SK-N-SH (cell line): ENCODE results near the gene FZR1. TPM values are rescaled to one million over a fixed set of nuclear protein-coding genes. Genes with fewer than 3 reads are reported as not detected.

Source experiments
- CTCF ChIA-PET: fragments of 300-600, 350-600 bp; formaldehyde crosslinking; extraction: SDS; loops from one replicate; lab custom pipeline; 2021; lab: Yijun Ruan, JAX
- POLR2A ChIA-PET: fragments of 350-600 bp; sonication (Branson Sonifier 250); formaldehyde crosslinking; extraction: SDS; loops from one replicate; lab custom pipeline; 2020; ENCODE audit warnings: antibody characterized with exemption, inconsistent platforms; lab: Yijun Ruan, JAX
- DNase-seq: peaks from one replicate; pipeline ENCODE4 v3.0.0; 2012
- H2AFZ ChIP-seq: fragments of 200-600 bp; sonication (generic); 2 replicates; pipeline ENCODE4 v1.8.1; 2016; ENCODE audit warnings: antibody characterized with exemption, mild to moderate bottlenecking, low read depth
- H3F3A ChIP-seq: fragments of 200-600 bp; sonication (generic); replicated peaks from 2 replicates; pipeline ENCODE3; 2016; ENCODE audit warnings: antibody characterized with exemption, mild to moderate bottlenecking; ENCODE audit not compliant: insufficient read depth
- H3K27ac ChIP-seq, 2 experiments: fragments of 200-500 bp in 1 of 2; fragments of 200-600 bp in 1 of 2; sonication (Bioruptor generic) in 1 of 2; sonication (generic), shearing (Covaris generic) in 1 of 2; 2 replicates each; pipeline versions ENCODE4 v1.5.1 to v1.6.1; 2014 to 2016; ENCODE audit warnings: low read depth in 2 of 2, inconsistent platforms in 1 of 2, low read length in 1 of 2, mild to moderate bottlenecking in 1 of 2, mixed read lengths in 1 of 2
- H3K27me3 ChIP-seq: fragments of 200-600 bp; sonication (generic), shearing (Covaris generic); 2 replicates; pipeline ENCODE4 v1.6.1; 2016; ENCODE audit warnings: mixed run types; ENCODE audit not compliant: insufficient read depth
- H3K36me3 ChIP-seq, 2 experiments: fragments of 200-500 bp in 1 of 2; fragments of 200-600 bp in 1 of 2; sonication (Bioruptor generic) in 1 of 2; sonication (generic) in 1 of 2; replicated peaks in 1 of 2; 2 replicates each; pipeline versions ENCODE3 to v1.5.1; 2014 to 2016; ENCODE audit warnings: low read length in 1 of 2, mild to moderate bottlenecking in 1 of 2; ENCODE audit not compliant: insufficient read depth in 2 of 2, control insufficient read depth in 1 of 2
- H3K4me1 ChIP-seq, 2 experiments: fragments of 200-500 bp in 1 of 2; fragments of 200-600 bp in 1 of 2; sonication (Bioruptor generic) in 1 of 2; sonication (generic), shearing (Covaris generic) in 1 of 2; 2 replicates each; pipeline versions ENCODE4 v1.5.1 to v1.6.1; 2014 to 2016; ENCODE audit warnings: low read depth in 1 of 2, low read length in 1 of 2, mixed run types in 1 of 2; ENCODE audit not compliant: insufficient read depth in 2 of 2, control insufficient read depth in 1 of 2
- H3K4me2 ChIP-seq: fragments of 200-600 bp; sonication (generic), shearing (Covaris generic); 2 replicates; pipeline ENCODE4 v1.6.1; 2017; ENCODE audit warnings: mixed run types
- H3K4me3 ChIP-seq, 2 experiments: fragments of 200-500 bp in 1 of 2; fragments of 200-600 bp in 1 of 2; sonication (Bioruptor generic) in 1 of 2; sonication (generic), shearing (Covaris generic) in 1 of 2; 2 replicates each; pipeline versions ENCODE4 v1.5.1 to v1.8.1; 2014 to 2016; ENCODE audit warnings: low read depth in 2 of 2, inconsistent platforms in 1 of 2, low read length in 1 of 2, mild to moderate bottlenecking in 1 of 2, mixed read lengths in 1 of 2, moderate library complexity in 1 of 2
- H3K79me2 ChIP-seq: fragments of 200-600 bp; sonication (generic); 2 replicates; pipeline ENCODE4 v1.8.1; 2017; ENCODE audit warnings: mild to moderate bottlenecking; ENCODE audit not compliant: insufficient read depth
- H3K9ac ChIP-seq: fragments of 200-600 bp; sonication (generic); 2 replicates; pipeline ENCODE4 v1.6.1; 2017; ENCODE audit warnings: mixed run types
- H3K9me2 ChIP-seq: fragments of 200-600 bp; sonication (generic); 2 replicates; pipeline ENCODE4 v1.6.1; 2017; ENCODE audit warnings: mixed run types
- H3K9me3 ChIP-seq: fragments of 200-600 bp; sonication (generic); 2 replicates; pipeline ENCODE4 v1.6.1; 2017; ENCODE audit warnings: mixed run types, mild to moderate bottlenecking, moderate library complexity
- H4K20me1 ChIP-seq: fragments of 200-600 bp; sonication (generic); 2 replicates; pipeline ENCODE4 v1.6.1; 2017; ENCODE audit warnings: mild to moderate bottlenecking, mixed run types; ENCODE audit not compliant: insufficient read depth
- EP300 ChIP-seq, 2 experiments: IDR thresholded peaks; 2 replicates each; pipeline versions ENCODE4 v1.4.0 to v1.6.1; 2012; ENCODE audit warnings: borderline replicate concordance in 1 of 2, low read depth in 1 of 2, low read length in 1 of 2
- EZH2phosphoT487 ChIP-seq: fragments of 200-600 bp; sonication (generic); IDR thresholded peaks from 2 replicates; pipeline ENCODE4 v1.6.1; 2017; ENCODE audit warnings: low read depth, mixed run types, mild to moderate bottlenecking, antibody characterized with exemption, moderate library complexity, borderline replicate concordance
- FOXJ3 ChIP-seq: sonication (generic); formaldehyde crosslinking; IDR thresholded peaks from 2 replicates; pipeline ENCODE4 v1.5.1; 2020; ENCODE audit warnings: mild to moderate bottlenecking, missing genetic modification reagents
- GABPA ChIP-seq: IDR thresholded peaks from 2 replicates; pipeline ENCODE4 v1.4.0; 2012; ENCODE audit warnings: low read depth, mild to moderate bottlenecking
- IRF3 ChIP-seq: fragments of 150-350 bp; IDR thresholded peaks from 2 replicates; pipeline ENCODE4 v1.6.1; 2016; ENCODE audit warnings: mild to moderate bottlenecking, low read depth, low read length
- MAX ChIP-seq: IDR thresholded peaks from 2 replicates; pipeline ENCODE4 v1.4.0; 2012; ENCODE audit warnings: low read depth
- MEF2A ChIP-seq: IDR thresholded peaks from 2 replicates; pipeline ENCODE4 v1.4.0; 2012; ENCODE audit warnings: low read depth, borderline replicate concordance
- MXI1 ChIP-seq: IDR thresholded peaks from 2 replicates; pipeline ENCODE4 v1.6.1; 2012; ENCODE audit warnings: mild to moderate bottlenecking, low read depth, low read length, improper control_type of control experiment
- NRF1 ChIP-seq: IDR thresholded peaks from 2 replicates; pipeline ENCODE4 v1.6.1; 2012; ENCODE audit warnings: low read depth, mild to moderate bottlenecking, low read length
- PBX3 ChIP-seq: IDR thresholded peaks from 2 replicates; pipeline ENCODE4; 2012
- POLR2AphosphoS5 ChIP-seq: IDR thresholded peaks from 2 replicates; pipeline ENCODE4 v1.6.1; 2012; ENCODE audit warnings: low read depth, low read length
- RAD21 ChIP-seq: IDR thresholded peaks from 2 replicates; pipeline ENCODE4 v1.6.1; 2012; ENCODE audit warnings: mild to moderate bottlenecking, low read length
- RCOR1 ChIP-seq: fragments of 150-350 bp; IDR thresholded peaks from 2 replicates; pipeline ENCODE4 v1.6.1; 2017; ENCODE audit warnings: antibody characterized with exemption, low read length
- RFX5 ChIP-seq: IDR thresholded peaks from 2 replicates; pipeline ENCODE4 v1.6.1; 2012; ENCODE audit warnings: mild to moderate bottlenecking, improper control_type of control experiment, low read length
- TAF1 ChIP-seq: IDR thresholded peaks from 2 replicates; pipeline ENCODE4 v1.6.1; 2012; ENCODE audit warnings: low read depth, mild to moderate bottlenecking, low read length, moderate library complexity, borderline replicate concordance
- TEAD4 ChIP-seq: IDR thresholded peaks from 2 replicates; pipeline ENCODE4 v1.4.0; 2012; ENCODE audit warnings: mild to moderate bottlenecking, borderline replicate concordance; ENCODE audit not compliant: insufficient read depth
- USF1 ChIP-seq: IDR thresholded peaks from 2 replicates; pipeline ENCODE4 v1.4.0; 2012; ENCODE audit warnings: low read depth, borderline replicate concordance
- YY1 ChIP-seq: IDR thresholded peaks from 2 replicates; pipeline ENCODE4 v1.4.0; 2012; ENCODE audit warnings: low read depth, mild to moderate bottlenecking
- WGBS: methylation state at CpG from one replicate; pipeline ENCODE4 v1.1.6; 2017; ENCODE audit warnings: low lambda C conversion rate; 5-methylcytosine and 5-hydroxymethylcytosine counted together
- polyA plus RNA-seq, 3 experiments: library from polyadenylated mRNA; depleted of rRNA; stranded (reverse); fragments of >200 nt; gene quantifications; 2 replicates each; pipeline ENCODE4 v1.2.3, GENCODE V29; 2012

FZR1 gene
- polyA plus RNA-seq, 1 of the 3 experiments (the other 2 are of a cell fraction) = 36.3 TPM

GRCh38 chr19:3551792-3552095 lies 45.6 kb downstream of the FZR1 start (continued):
- TF ChIP-seq MAX (no peak), USF1 (no peak), FOXJ3 (no peak)
- TF ChIP-seq, all 33 proteins: peak for 0

GRCh38 chr19:3554254-3555083 lies 48.4 kb downstream of the FZR1 start:
- Histone ChIP-seq H2AFZ (no peak overlapping the region), H3K9me2 (no peaks in the 10 kb centered on the region), H3K9ac (no peak overlapping the region), H3K36me3 (no peaks in the 10 kb centered on the region), H3K27me3 (no peaks in the 10 kb centered on the region), H3K79me2 (peaks cover 63% of the 10 kb centered on the region), H3K9me3 (no peaks in the 10 kb centered on the region), H3K4me2 (no peak overlapping the region), H4K20me1 (peaks cover 11% of the 10 kb centered on the region; the same call in 1 of the 2 replicates), H3F3A (no peaks in the 10 kb centered on the region), H3K4me3 (no peak overlapping the region), H3K4me1 (peaks cover 3 to 15% of the 10 kb centered on the region in 2 experiments; a peak in 1 of 4 replicates), H3K27ac (no peak overlapping the region)
- ChIA-PET POLR2A (no interaction called here), CTCF (interaction anchor here (1.0 to 7.3 kb wide), 2 partner anchors 8 to 31 kb away, joined by 4 to 73 read pairs; partner anchors contain the start of gene GIPC3)
- TF ChIP-seq MEF2A (no peak), EZH2phosphoT487 (no peak), FOXJ3 (no peak), MXI1 (no peak), TEAD4 (no peak), NRF1 (no peak), IRF3 (no peak), POLR2AphosphoS5 (no peak), YY1 (no peak), TAF1 (no peak), GABPA (no peak), RCOR1 (no peak), EP300 (IDR thresholded peaks at IDR 0.05; ENCODE audit: borderline replicate concordance in 1 of 2, low read depth in 1 of 2, low read length in 1 of 2) (no peak), RAD21 (no peak), RFX5 (no peak), PBX3 (no peak)
- 95% methylated on average over 20 of the region's 21 CpGs for WGBS
- peak; percentile 6 for DNase-seq
